NCI-H1105 treated with DMSO at 0.1 percent for 48 hours (cell line): ENCODE measurements around the gene MMAB.

Experiments
- DNase-seq: peaks from one replicate; lab custom pipeline; 2025; lab: John Stamatoyannopoulos, UW

Gene MMAB

DNA sequence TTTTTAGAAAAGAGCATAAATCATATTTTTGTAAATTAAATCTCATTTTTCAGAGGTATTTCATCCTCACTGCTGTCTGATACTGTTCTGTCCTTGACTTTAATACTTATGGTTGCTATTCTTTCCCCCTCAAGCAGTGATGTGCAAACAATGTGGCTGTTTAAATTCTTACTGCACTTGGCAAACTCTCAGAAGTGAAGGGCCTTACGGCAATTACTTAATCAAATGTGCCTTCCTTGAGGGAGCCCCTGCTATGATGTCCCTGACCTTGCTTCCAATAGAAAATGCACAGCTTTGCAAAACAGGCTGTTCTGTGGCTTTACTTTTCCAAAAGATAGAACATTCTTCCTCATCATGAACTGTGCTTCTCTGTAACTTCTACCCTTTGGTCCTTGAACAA lies 60.7 kb downstream of the MMAB start:
- peak; percentile 3 for DNase-seq

- peak; percentile 75 for DNase-seq
These were observed 63.1 kb downstream of the MMAB start for GRCh38 chr12:109510196-109510595.

GRCh38 chr12:109504068-109504467 lies 69.2 kb downstream of the MMAB start:
- DNase-seq, result peak; percentile 13
